ENCODE measurements around the gene DLX5. TPM values are rescaled to one million over a fixed set of nuclear protein-coding genes. Genes with fewer than 3 reads are reported as not detected.

Gene DLX5
- total RNA-seq, 4 donors from 2014 or later: 14.2 to 39.4 (median 31.5) TPM

DNA sequence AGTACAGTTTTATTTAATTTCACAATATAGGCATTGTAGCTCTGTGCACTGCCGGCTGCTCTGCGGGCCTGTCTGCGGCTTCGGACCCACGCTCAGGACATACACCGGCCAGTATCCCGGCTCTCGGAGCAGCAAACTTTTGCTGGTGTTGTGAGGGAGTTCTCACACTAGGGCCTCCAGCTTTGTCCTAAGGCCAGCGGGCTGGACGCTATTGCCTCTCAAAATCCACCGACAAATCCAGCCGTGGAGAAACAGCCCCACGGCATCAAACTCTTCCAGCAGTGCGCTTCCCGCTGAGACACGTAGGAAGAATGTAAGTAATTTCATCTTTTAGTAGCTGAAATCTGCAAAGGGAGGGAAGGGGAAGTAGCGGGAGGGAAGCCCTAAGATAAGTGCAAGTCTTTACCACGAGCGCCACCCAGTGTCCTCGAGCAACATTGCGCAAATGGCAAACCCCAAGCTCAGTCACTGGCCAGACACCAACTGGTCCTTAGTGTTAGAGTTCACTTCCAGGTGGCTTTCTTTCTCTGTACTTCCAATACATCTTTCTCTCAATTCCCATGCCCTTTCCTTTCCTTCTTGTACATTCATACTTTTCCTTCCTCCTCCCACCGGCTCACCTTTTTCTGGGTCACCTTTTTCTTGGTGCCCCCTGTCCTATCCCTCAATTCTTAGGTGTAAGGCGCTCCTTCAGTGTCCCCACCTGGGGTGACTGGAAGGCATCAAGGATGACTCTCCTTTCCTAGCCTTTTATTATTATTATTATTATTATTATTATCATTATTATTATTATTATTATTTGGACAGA lies 3.0 kb upstream of the DLX5 start:
- Histone ChIP-seq H3K9me3 (no peaks in the 10 kb centered on the region), H3K27me3 (peaks cover 47% of the 10 kb centered on the region), H3K27ac (no peak overlapping the region), H3K4me1 (peaks cover 50% of the 10 kb centered on the region), H3K36me3 (no peaks in the 10 kb centered on the region), H3K4me3 (peak overlapping the region; percentile 44)
- no peak for TF ChIP-seq EP300 (IDR thresholded peaks at IDR 0.05)
- no peak for TF ChIP-seq POLR2A (IDR thresholded peaks at IDR 0.05)
- TF ChIP-seq, protein P1, sequence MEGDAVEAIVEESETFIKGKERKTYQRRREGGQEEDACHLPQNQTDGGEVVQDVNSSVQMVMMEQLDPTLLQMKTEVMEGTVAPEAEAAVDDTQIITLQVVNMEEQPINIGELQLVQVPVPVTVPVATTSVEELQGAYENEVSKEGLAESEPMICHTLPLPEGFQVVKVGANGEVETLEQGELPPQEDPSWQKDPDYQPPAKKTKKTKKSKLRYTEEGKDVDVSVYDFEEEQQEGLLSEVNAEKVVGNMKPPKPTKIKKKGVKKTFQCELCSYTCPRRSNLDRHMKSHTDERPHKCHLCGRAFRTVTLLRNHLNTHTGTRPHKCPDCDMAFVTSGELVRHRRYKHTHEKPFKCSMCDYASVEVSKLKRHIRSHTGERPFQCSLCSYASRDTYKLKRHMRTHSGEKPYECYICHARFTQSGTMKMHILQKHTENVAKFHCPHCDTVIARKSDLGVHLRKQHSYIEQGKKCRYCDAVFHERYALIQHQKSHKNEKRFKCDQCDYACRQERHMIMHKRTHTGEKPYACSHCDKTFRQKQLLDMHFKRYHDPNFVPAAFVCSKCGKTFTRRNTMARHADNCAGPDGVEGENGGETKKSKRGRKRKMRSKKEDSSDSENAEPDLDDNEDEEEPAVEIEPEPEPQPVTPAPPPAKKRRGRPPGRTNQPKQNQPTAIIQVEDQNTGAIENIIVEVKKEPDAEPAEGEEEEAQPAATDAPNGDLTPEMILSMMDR (IDR thresholded peaks at IDR 0.05): peak; percentile 63 to 83
- peak in 1 of 2 donors; percentile 84 for DNase-seq (ENCODE audit: low spot score in 2 of 2)
- 9% methylated on average over 10 of the region's 23 CpGs for WGBS

DNA sequence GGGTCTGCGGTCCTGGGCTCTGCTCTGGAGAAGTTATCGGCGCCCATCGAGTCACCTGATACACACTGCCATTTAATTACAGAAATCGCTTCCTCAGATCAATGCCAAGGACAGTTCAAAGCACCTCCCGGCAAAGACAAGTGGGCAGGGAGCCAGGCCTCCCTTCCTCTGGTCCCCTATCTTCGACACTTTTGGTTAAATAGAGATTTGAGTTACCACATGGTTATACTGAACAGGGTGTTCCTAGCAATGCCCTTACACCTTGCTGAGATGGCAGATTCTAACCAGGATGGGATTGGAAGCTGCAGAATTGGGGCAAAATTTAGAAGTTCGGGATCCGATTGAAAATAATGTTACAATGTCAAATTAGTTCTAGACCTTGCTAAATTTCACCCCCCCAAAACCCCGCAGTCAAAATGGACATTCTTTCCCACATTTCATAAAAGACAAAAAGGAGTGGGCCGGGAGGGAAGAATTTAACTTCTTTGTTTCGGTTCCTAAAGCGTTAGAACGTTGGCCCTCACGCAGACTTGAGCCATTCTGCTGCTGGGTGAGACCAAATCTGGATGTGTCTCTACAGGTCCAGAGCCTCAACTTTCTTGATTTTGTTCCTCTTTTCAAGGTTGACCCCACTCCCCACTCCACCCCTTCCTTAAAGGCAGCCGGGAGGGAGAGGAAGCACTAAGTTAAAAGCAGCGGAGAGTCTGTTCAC lies 2.2 kb upstream of the DLX5 start:
- H3K27ac ChIP-seq: no peak overlapping the region
- peaks cover 54% of the 10 kb centered on the region for H3K27me3 ChIP-seq
- no peaks in the 10 kb centered on the region for H3K9me3 ChIP-seq
- H3K4me3 ChIP-seq: peak overlapping the region; percentile 44
- no peak for DNase-seq (ENCODE audit: low spot score in 2 of 2)
- TF ChIP-seq, protein P1 (IDR thresholded peaks at IDR 0.05): no peak
- TF ChIP-seq POLR2AphosphoS5 (IDR thresholded peaks at IDR 0.05) (no peak), POLR2A (IDR thresholded peaks at IDR 0.05) (no peak), EP300 (IDR thresholded peaks at IDR 0.05) (no peak)
- peaks cover 55% of the 10 kb centered on the region for H3K4me1 ChIP-seq
- H3K36me3 ChIP-seq: no peaks in the 10 kb centered on the region
- WGBS: 36% methylated on average over 17 of the region's 17 CpGs

DNA sequence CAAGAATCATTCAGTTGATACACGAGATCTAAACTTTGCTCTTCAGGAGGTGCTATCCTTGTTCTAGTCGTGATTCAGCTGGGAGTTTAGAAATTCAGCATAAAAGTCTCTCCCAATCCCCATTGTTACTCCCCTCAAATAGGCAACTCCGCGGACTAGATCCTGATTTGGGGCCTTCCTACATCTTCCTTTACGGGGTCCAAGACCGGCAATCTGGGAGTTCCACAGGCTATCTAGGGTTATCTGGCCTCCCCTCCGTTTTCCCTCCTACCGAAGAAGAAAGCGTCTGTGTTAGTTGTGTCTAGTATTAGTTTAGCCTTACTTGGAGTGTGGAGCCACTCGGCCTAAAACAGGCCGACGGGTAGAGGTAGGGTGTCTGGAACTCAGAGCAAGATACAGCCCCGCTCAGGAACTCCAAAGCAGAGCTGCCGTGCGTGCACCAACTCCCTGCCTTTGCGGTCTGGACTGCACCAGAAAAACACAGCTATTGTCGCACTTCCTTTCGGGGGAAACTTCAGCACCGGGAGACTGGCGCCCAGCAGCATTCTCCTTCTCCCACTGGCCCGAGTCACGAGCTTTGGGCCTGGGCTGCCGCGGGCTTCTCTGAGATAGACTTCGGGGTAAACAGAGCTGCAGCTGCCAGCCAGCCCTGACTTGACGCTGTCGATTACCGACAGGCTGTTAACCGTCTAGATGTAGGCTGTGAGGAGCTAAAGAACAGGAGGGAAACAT lies 1.5 kb upstream of the DLX5 start:
- no peaks in the 10 kb centered on the region for H3K9me3 ChIP-seq
- TF ChIP-seq, protein P1 (IDR thresholded peaks at IDR 0.05): no peak
- no peak for TF ChIP-seq POLR2AphosphoS5 (IDR thresholded peaks at IDR 0.05)
- TF ChIP-seq EP300 (IDR thresholded peaks at IDR 0.05): no peak
- no peak for TF ChIP-seq POLR2A (IDR thresholded peaks at IDR 0.05)

DNA sequence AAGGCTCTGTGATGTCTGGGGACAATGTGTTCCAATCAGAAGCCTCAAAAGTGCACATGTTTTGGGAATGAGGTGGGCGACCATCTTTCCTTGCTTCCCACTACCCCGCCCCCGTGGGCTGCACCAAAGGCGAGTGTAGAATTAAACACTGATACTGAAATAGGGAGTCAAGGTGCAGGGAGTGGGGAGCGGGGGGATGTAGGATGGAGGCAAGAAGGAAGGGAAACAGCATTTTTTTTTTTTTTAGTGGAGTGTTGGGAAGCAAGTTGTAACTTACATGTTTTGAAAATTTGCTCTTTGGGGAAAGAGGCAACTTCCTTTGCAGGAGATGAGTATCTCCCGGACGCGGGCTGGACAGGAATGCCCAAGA lies 484 bp upstream of the DLX5 start:
- no peaks in the 10 kb centered on the region for H3K9me3 ChIP-seq
- TF ChIP-seq POLR2AphosphoS5 (IDR thresholded peaks at IDR 0.05) (no peak), POLR2A (IDR thresholded peaks at IDR 0.05) (no peak), EP300 (IDR thresholded peaks at IDR 0.05) (no peak)
- TF ChIP-seq, protein P1 (IDR thresholded peaks at IDR 0.05): no peak
- peaks cover 64% of the 10 kb centered on the region for H3K4me1 ChIP-seq
- H3K27me3 ChIP-seq: peaks cover 72% of the 10 kb centered on the region
- H3K36me3 ChIP-seq: peaks cover 4% of the 10 kb centered on the region
- peak overlapping the region; percentile 54 for H3K4me3 ChIP-seq
- no peak overlapping the region for H3K27ac ChIP-seq
- WGBS: 27% methylated on average over 8 of the region's 8 CpGs
- DNase-seq (ENCODE audit: low spot score in 2 of 2): no peak

More for the DNA sequence above, 1.5 kb upstream of the DLX5 start:
- DNase-seq (ENCODE audit: low spot score in 2 of 2): no peak
- peaks cover 60% of the 10 kb centered on the region for H3K4me1 ChIP-seq
- H3K4me3 ChIP-seq: peak overlapping the region; percentile 44
- H3K36me3 ChIP-seq: peaks cover 3% of the 10 kb centered on the region
- WGBS: 54% methylated on average over 29 of the region's 29 CpGs
- H3K27me3 ChIP-seq: peaks cover 62% of the 10 kb centered on the region
- no peak overlapping the region for H3K27ac ChIP-seq

Data from suprapubic skin (tissue), 4 donors.